Measurements from ENCODE around the gene FAM210A.
A peak's percentile ranks its signal among the peaks of the same experiment; 100 is the strongest.
"Not testable (repeated sequence)": the region's sequence is repeated elsewhere in the genome, so short reads cannot be mapped to it uniquely, and the experiment has no call there.

Gene FAM210A

DNA sequence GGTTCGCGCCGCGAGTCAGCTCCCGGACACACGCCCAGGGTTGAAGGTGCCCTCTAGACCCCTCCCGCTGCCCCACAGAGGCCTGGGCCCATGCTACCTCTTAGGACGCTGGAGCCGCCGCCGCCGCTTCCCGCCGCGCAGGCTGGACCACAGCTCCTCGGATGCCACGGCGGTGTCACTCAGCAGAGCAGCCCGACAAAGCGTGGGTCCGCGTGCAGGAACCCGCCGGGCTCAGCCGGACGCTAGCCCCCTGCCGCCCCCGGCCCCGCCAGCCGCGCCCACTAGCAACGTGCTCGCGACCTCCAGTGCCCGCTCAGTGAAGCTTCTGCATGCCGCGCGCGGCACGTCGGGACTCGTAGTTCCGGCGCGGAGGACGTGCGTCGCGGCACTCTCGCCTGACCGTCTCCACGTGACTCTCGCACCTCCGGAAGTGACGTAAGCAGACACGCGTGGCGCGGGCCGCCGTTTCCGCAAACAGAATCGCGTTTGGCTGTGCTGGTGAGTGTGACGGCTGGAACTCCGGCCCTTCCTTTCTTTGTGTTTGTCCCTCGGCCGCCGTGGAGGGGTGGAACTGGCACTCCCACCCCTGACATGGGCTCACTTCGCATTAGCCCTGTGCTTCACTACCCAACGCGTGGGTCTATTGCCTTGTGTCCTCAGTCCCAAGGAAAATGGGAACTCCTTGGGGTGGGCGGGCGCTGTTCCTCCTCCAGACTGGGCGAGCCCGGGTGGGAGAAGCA lies at the start of gene FAM210A, which contains the start of gene RNMT:
Gene FAM210A (minus strand): TSS at position 327 of the 740 bp plus-strand sequence. CDS start 44,481 bp downstream, outside the sequence.
Gene RNMT (plus strand): TSS at position 442 of the 740 bp plus-strand sequence. CDS start 4,845 bp downstream, outside the sequence.
- peak; percentile 75 for DNase-seq

- DNase-seq: no peak
Observed at GRCh38 chr18:13775058-13775457, 48.7 kb upstream of the FAM210A start.

GRCh38 chr18:13762690-13763439 lies 36.5 kb upstream of the FAM210A start:
- DNase-seq: no peak

GRCh38 chr18:13760047-13760446 lies 33.7 kb upstream of the FAM210A start:
- DNase-seq: no peak

GRCh38 chr18:13758622-13759021 lies 32.3 kb upstream of the FAM210A start:
- DNase-seq: no peak

DNA sequence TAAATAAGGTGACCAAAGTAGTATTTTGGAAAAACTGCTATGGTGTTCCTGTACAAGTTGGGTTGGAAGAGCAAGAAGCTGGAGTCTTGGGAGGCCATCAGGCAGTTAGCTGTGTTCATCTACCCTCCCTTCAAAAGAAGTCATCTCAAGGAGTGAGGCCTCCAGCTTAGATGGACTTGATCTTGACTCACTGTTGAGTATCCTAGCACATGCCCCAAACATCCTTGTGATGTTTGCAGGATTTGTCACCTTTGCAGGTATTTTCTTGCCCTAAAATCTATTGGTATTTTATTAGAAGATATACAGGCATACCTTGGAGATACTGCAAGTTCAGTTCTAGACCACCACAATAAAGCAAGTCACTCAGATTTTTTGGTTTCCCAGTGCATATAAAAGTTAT lies 30.3 kb upstream of the FAM210A start:
- no peak for DNase-seq

GRCh38 chr18:13756261-13756660 lies 29.9 kb upstream of the FAM210A start:
- DNase-seq: no peak

- not testable (repeated sequence) for DNase-seq
Observed at GRCh38 chr18:13751599-13751998, 25.2 kb upstream of the FAM210A start.

GRCh38 chr18:13746633-13747032 lies 20.3 kb upstream of the FAM210A start:
- no peak for DNase-seq

DNA sequence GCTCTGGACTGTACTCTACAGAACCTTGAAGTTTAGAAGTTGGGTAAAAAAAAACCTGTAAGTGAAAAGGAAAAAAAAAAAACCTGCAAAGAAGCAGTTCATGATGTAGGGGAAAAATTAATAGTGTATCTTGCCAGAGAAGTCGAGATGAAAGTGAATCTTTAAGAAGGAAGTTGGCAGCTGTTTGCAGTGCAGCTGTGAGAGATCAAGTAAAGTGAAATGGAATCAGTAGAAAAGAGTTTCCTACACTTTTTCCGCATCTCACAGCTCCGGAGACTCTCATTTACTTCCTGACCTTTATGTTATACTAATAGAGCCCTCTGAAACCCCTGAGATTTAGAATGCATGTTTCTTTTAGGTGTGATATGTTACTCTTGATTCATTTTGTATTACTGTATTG lies 19.3 kb upstream of the FAM210A start:
- DNase-seq: no peak

GRCh38 chr18:13735681-13736080 lies 9.3 kb upstream of the FAM210A start:
- DNase-seq: no peak

GRCh38 chr18:13730481-13730880 lies 4.1 kb upstream of the FAM210A start:
- DNase-seq: no peak

- DNase-seq: peak; percentile 3
Observed at GRCh38 chr18:13726972-13727331, 594 bp upstream of the FAM210A start.

GRCh38 chr18:13725566-13726231 lies 659 bp downstream of the FAM210A start:
- peak; percentile 11 for DNase-seq

GRCh38 chr18:13720847-13721246 lies 5.5 kb downstream of the FAM210A start:
- DNase-seq: no peak

DNA sequence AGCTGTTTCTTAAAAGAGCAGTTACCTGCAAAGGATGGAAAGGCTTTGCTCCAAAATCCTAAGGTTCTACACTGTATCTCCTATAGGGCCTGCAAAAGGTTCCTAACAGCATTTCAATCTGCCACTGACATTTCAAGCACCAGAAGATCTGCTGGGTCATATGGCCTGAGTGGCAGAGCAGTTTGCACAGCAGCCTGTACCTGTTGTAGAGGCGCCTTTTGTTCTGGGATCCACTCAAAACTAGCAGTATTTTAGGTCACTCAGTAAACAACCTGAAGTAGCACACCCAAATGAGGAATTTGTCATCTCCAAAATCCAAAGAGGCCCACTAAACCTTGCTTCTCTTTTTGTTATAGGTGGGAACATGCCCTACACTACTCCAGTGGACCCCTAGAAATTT lies 6.2 kb downstream of the FAM210A start:
- no peak for DNase-seq

DNA sequence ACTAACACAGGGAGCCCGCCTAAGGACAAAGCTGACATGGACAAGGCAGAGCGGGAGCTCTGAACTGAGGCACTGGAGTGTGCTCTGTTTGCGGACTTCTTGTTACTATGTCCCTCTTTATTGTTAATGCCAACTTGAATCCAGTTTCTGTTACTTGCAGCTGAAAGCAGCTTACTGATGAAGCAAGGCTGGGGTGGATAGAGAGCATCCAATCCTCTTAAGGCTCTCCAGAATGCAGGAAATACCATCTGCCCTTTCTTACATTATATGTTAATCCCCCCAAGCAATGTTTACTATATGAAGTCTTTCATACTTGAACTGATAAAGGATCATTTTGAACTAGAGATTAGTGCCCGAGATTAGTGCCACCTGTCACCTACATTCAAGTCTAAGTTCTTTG lies 9.4 kb downstream of the FAM210A start:
- no peak for DNase-seq

DNA sequence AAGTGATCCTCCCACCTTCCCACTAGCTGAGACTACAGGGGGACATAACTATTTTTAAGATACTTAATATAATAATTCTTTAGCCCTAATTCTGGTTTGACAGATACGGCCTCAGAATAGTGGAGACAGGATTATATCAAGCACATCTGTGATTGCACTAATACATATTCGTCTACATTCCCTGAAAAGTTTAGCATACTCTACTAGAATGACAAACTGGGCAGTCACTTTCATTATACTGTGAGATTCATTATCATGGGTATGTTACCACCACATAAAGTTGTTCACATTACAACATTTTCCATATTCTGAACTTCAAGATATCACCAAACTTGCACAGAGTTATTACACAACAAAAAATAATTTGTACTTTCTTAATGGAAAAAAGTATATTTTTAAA lies 11.0 kb downstream of the FAM210A start:
- no peak for DNase-seq

DNA sequence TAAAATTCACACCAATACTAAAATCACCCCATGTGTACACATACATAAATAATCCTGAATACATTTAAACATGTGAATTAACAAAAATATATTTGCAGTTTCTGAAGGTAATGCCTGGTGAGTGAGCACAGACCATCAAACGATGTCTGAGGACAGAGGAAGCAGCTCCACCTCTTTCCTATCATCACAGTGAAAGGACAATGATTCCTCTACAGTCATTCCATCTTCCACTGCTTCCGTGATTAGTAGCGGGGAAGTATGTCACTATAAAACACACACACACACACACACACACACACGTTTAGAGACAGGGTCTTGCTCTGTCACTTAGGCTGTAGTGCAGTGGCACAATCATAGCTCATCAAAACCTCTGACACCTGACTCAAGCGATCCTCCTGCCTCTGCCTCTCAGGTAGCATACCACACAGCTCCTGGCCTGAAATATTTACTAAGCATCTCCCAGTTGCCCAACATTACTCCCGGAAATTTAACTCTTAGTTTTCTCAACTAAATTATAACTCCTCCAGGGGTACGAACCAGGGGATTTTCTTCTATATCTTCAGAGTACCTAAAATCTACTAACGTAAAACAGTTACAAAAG lies 12.8 kb downstream of the FAM210A start:
- DNase-seq: no peak

- no peak for DNase-seq
Observed at GRCh38 chr18:13712400-13713131, 13.8 kb downstream of the FAM210A start.

DNA sequence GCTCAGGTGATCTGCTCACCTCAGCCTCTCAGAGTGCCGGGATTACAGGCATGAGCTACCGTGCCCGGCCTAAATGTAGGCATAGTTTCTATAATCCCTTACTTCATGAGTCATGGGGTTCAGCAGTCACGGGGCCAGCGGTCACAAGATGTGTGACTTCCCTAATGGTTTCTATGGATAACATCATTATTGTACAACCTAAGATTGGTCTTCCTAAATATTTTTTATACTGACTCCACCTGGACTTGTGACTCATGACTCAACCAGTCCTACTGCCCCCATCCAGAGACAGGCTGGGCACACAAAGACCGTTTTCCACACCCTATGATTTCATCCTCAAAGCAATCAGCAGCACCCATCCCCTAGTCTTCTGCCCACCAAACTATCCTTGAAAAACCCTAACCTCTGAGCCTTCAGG lies 15.9 kb downstream of the FAM210A start:
- no peak for DNase-seq

- no peak for DNase-seq
Observed at GRCh38 chr18:13703899-13704298, 22.5 kb downstream of the FAM210A start.

GRCh38 chr18:13700153-13700552 lies 26.2 kb downstream of the FAM210A start:
- DNase-seq: no peak
